ENCODE measurements around the gene FUCA2. TPM values are rescaled to one million over a fixed set of nuclear protein-coding genes. Genes with fewer than 3 reads are reported as not detected.

Gene FUCA2
- total and polyA plus RNA-seq, 7 donors: 8.7 to 32.3 (median 11.4) TPM

DNA sequence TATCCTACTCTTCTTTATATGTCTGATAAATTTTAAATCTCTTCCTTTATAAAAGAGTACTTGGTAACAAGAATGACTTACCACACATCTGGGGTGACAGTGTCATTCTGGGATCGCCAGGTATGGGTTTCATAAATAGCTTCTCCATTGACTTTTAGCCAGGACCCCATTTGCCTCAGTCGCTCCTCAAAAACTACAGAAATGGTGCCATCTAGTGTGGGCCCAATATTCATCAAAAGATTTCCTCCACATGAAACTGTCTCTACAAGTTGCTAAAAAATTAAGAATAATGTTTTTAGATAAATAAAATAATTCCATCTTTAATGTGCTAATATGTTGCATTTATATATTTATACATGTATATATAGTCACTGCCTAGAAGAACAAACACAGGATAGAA lies 9.7 kb downstream of the FUCA2 start:
- TF ChIP-seq, protein P1, sequence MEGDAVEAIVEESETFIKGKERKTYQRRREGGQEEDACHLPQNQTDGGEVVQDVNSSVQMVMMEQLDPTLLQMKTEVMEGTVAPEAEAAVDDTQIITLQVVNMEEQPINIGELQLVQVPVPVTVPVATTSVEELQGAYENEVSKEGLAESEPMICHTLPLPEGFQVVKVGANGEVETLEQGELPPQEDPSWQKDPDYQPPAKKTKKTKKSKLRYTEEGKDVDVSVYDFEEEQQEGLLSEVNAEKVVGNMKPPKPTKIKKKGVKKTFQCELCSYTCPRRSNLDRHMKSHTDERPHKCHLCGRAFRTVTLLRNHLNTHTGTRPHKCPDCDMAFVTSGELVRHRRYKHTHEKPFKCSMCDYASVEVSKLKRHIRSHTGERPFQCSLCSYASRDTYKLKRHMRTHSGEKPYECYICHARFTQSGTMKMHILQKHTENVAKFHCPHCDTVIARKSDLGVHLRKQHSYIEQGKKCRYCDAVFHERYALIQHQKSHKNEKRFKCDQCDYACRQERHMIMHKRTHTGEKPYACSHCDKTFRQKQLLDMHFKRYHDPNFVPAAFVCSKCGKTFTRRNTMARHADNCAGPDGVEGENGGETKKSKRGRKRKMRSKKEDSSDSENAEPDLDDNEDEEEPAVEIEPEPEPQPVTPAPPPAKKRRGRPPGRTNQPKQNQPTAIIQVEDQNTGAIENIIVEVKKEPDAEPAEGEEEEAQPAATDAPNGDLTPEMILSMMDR (IDR thresholded peaks at IDR 0.05): no peak
- H3K4me1 ChIP-seq: no peaks in the 10 kb centered on the region
- intact Hi-C loops (cut with DNase I): no loop called here
- H3K4me3 ChIP-seq: no peak overlapping the region
- H3K9me3 ChIP-seq: no peaks in the 10 kb centered on the region
- no peaks in the 10 kb centered on the region for H3K27me3 ChIP-seq (ENCODE audit: insufficient read depth in 3 of 3, low read length in 2 of 3)
- no peak for DNase-seq
- H3K27ac ChIP-seq: no peak overlapping the region
- 78 to 81% (median 81%) methylated on average over 2 of the region's 2 CpGs for WGBS, 3 donors
- H3K36me3 ChIP-seq (ENCODE audit: insufficient read depth in 1 of 2, low read depth in 1 of 2): peaks cover 6 to 79% of the 10 kb centered on the region in 2 donors
- ATAC-seq: no peak

DNA sequence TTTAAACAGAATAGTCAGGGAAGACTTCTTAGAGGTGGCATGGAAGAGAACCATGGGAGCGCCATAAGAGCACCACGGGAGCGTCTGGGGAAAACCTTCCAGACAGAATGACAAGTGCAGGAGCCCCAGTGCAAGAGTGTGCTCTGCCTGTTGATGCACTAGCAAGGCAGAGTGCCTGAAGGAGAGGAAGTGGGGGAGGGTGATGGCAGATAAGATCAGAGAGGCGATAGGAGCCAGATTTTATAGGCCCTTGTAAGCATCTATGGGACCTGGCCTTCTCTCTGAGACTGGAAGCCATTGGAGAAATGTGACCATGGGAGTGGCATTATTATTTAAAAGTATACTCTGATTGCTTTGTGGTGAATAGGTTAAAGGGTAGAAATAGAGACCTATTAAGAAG lies 13.1 kb downstream of the FUCA2 start:
- H3K27me3 ChIP-seq (ENCODE audit: insufficient read depth in 3 of 3, low read length in 2 of 3): no peaks in the 10 kb centered on the region
- no peaks in the 10 kb centered on the region for H3K9me3 ChIP-seq
- no peak for ATAC-seq
- no peaks in the 10 kb centered on the region for H3K4me1 ChIP-seq
- H3K27ac ChIP-seq: no peak overlapping the region
- TF ChIP-seq, protein P1 (IDR thresholded peaks at IDR 0.05): no peak
- no peak for DNase-seq
- peaks cover 10 to 79% of the 10 kb centered on the region in 2 donors for H3K36me3 ChIP-seq (ENCODE audit: insufficient read depth in 1 of 2, low read depth in 1 of 2)
- intact Hi-C loops (cut with DNase I): no loop called here
- 87 to 93% (median 91%) methylated on average over 4 of the region's 4 CpGs for WGBS, 3 donors
- H3K4me3 ChIP-seq: no peak overlapping the region

DNA sequence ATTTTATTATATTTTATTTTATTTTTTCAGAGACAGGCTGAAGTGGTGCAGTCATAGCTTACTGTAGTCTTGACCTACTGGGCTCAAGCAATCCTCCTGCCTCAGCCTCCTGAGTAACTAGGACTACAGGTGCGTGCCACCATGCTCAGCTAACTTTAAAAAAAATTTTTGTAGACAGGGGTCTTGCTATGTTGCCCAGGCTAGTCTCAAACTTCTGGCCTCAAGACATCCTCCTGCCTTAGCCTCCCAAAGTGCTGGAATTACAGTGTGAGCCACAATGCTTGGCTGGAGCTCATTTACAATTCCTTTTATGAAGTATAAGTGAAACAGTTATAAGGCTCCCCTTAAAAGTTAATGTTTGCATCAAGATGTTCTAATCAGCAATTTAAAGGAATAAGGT lies 14.5 kb downstream of the FUCA2 start:
- H3K4me3 ChIP-seq: no peak overlapping the region
- DNase-seq (no peak), ATAC-seq (no peak)
- WGBS, 3 donors: 96 to 100% (median 100%) methylated on average over 1 of the region's 1 CpG
- peaks cover 10 to 80% of the 10 kb centered on the region in 2 donors for H3K36me3 ChIP-seq (ENCODE audit: insufficient read depth in 1 of 2, low read depth in 1 of 2)
- no peaks in the 10 kb centered on the region for H3K9me3 ChIP-seq
- TF ChIP-seq, protein P1 (IDR thresholded peaks at IDR 0.05): no peak
- intact Hi-C loops (cut with DNase I): no loop called here
- no peaks in the 10 kb centered on the region for H3K4me1 ChIP-seq
- no peak overlapping the region for H3K27ac ChIP-seq
- H3K27me3 ChIP-seq (ENCODE audit: insufficient read depth in 3 of 3, low read length in 2 of 3): no peaks in the 10 kb centered on the region

DNA sequence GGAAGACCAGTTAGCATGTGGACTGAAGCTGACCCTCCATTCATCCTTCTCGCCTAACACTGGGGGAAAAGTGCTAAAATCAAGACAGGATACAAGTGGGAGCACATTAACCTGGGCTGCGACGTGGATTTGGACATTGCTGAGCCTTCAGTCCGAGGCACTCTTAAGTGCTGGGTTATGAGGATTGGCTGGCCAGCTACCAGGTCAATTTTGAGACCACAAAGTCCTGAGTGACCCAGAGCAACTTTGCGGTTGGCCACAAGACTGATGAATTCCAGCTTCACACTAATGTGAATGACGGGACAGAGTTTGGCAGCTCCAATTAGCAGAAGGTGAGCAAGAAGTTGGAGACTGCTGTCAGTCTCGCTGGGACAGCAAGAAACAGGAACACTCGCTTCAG lies 20.7 kb downstream of the FUCA2 start:
- no peak for ATAC-seq
- intact Hi-C loops (cut with DNase I): no loop called here
- TF ChIP-seq, protein P1 (IDR thresholded peaks at IDR 0.05): no peak
- Histone ChIP-seq H3K4me1 (no peaks in the 10 kb centered on the region), H3K27me3 (ENCODE audit: insufficient read depth in 3 of 3, low read length in 2 of 3) (no peaks in the 10 kb centered on the region), H3K4me3 (no peak overlapping the region), H3K36me3 (ENCODE audit: insufficient read depth in 1 of 2, low read depth in 1 of 2) (peaks cover 4 to 26% of the 10 kb centered on the region in 2 donors), H3K9me3 (no peaks in the 10 kb centered on the region), H3K27ac (no peak overlapping the region)
- 85 to 92% (median 92%) methylated on average over 8 of the region's 8 CpGs for WGBS, 3 donors
- no peak for DNase-seq

DNA sequence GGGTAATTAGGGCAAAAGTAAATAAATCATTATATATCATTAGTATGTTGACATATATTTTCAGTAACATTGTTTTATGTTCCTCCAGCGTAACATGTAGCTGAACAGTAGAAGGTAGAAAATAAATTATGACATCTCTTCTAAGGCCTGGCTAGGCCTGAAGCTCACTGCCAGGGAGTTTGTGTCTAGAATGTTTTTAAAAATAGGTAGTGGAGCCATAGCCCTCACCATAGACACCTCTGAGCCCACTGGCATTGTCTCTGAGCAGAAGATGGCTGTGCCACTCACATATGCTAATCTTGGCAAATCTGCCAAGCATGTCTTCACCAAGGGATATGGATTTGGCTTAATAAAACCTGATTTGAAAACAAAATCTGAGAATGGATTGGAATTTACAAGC lies 21.3 kb downstream of the FUCA2 start:
- Histone ChIP-seq H3K4me1 (no peaks in the 10 kb centered on the region), H3K4me3 (no peak overlapping the region), H3K27ac (no peak overlapping the region), H3K36me3 (ENCODE audit: insufficient read depth in 1 of 2, low read depth in 1 of 2) (peaks cover 4 to 26% of the 10 kb centered on the region in 2 donors), H3K9me3 (no peaks in the 10 kb centered on the region), H3K27me3 (ENCODE audit: insufficient read depth in 3 of 3, low read length in 2 of 3) (no peaks in the 10 kb centered on the region)
- intact Hi-C loops (cut with DNase I): no loop called here
- WGBS, 3 donors: 96 to 99% (median 97%) methylated on average over 1 of the region's 1 CpG
- TF ChIP-seq, protein P1 (IDR thresholded peaks at IDR 0.05): no peak
- DNase-seq (no peak), ATAC-seq (no peak)
